ENCODE data around the gene RPL39L.
"Not testable (repeated sequence)": the region's sequence is repeated elsewhere in the genome, so short reads cannot be mapped to it uniquely, and the experiment has no call there.

Gene RPL39L

DNA sequence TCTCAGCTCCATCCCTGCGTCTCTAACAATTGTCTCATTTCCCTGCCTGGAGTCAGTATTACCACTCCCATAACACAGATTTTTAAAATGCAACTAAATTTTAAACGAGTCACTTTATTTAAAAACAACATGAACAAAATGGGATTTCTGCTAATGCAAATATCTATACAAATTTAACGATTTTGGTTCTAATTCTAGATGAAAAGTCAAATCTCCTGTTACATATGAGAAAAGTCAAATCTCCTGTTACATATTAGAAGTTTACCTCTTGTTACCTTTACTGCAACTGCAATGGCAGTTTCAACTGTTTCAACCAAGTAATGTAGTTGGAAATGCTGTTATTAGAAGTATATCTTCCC is 578 bp upstream of the RPL39L start:
- no peak for DNase-seq (ENCODE audit: low spot score)
- FAIRE-seq = no peak

DNA sequence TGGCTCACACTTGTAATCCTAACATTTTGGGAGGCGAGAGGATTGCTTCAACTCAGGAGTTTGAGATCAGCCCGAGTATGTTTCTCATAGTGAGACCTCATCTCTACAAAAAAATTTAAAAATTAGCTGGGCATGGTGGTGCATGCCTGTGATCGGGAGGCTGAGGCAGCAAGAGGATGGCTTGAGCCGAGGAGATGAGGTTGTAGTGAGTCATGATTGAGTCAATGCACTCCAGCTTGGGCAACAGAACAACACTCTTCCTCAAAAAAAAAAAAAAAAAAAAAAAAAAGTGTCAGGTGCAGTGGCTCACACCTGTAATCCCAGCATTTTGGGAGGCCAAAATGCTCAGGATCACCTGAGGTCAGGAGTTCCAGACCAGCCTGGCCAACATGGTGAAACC is 2.4 kb downstream of the RPL39L start:
- no peak for DNase-seq (ENCODE audit: low spot score)
- no peak for FAIRE-seq

DNA sequence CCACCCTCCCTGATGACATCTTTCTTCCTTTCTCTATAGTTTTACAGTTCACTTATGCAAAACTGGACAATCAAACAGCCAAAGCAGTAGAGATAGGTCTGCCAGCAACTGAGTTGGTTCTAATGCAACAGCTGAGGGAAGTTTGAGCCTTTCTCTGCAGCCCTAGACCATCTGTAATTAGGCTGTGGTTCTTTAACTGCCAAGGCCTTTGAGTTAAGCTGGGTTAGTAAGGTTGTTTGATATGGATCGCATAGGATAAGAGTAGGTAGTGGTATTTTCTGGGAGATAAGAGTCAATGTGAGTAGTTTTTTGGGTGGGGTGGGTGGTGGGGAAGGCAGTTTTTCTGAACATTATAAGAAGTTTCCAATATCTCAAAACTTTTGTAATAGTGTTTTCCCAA is 3.0 kb downstream of the RPL39L start:
- no peak for FAIRE-seq
- no peak for DNase-seq (ENCODE audit: low spot score)

DNA sequence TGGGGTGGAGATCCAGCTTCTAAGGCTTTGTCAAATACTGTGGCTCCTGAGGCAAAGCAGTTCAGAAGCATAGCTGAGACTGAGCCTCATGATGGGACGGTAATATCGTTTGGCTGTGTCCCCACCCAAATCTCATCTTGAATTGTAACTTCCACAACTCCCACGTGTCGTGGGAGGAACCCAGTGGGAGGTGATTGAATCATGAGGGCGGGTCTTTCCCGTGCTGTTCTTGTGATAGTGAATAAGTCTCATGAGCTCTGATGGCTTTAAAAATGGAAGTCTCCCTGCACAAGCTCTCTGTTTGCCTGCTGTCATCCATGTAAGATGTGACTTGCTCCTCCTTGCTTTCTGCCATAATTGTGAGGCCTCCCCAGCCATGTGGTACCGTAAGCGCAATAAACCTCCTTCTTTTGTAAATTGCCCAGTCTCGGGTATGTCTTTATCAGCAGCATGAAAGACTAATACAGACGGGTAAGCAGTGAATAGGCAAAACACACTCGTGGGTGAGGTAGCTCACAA is 4.1 kb downstream of the RPL39L start:
- DNase-seq (ENCODE audit: low spot score); FAIRE-seq: not testable (repeated sequence)

DNA sequence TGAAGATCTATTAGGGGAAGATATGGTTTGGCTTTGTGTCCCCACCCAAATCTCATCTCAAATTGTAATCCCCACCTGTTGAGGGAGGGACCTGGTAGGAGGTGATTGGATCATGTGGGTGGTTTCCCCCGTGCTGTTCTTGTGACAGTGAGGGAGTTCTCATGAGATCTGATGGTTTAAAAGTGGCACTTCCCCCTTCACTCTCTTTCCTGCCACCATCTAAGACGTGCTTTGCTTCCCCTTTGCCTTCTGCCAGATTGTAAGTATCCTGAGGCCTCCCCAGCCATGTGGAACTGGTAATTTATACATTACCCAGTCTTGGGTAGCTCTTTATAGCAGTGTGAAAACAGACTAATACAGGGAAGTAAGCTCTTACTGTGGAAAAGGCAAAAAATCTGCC is 6.1 kb downstream of the RPL39L start:
- not testable (repeated sequence) for FAIRE-seq

DNA sequence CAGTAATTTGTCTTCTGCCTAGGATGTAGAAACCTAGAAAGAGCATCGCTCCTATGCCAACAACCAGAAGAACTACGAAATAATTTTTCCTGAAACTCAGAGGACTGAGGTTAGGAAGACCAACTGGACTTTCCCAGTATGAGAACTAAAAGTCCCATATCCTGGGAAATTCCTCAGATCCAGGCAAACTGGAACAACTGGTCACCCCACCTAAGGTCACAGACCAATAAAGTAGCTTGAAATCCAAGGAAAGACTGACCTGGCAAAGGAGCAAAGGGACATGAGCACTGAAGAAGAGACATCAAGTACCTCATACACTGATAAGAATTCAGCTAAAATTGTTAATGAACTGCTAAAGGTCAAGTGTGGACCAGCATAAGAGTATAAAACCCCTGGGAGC is 6.6 kb downstream of the RPL39L start:
- FAIRE-seq = no peak
- DNase-seq (ENCODE audit: low spot score) = no peak

More for the DNA sequence above, 6.1 kb downstream of the RPL39L start:
- DNase-seq (ENCODE audit: low spot score) = not testable (repeated sequence)

DNA sequence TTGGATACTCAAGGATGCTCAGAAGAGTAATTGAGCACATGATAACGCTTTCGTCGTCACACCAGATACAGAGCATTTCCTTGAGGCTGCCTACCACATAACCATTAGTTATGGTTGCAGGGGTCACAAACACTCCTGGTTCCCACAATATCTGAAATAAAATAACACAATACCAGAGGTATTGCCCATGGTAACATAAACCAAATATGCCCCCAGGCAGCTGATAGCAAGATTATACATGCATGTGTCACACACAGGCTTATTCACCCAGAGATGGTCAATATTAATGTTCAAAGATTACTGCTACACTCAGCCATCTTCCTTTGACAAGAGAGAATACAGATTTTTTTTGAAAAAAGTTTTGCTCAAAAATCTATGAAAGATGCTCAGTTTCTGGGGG is 7.3 kb downstream of the RPL39L start:
- DNase-seq (ENCODE audit: low spot score) = no peak

DNA sequence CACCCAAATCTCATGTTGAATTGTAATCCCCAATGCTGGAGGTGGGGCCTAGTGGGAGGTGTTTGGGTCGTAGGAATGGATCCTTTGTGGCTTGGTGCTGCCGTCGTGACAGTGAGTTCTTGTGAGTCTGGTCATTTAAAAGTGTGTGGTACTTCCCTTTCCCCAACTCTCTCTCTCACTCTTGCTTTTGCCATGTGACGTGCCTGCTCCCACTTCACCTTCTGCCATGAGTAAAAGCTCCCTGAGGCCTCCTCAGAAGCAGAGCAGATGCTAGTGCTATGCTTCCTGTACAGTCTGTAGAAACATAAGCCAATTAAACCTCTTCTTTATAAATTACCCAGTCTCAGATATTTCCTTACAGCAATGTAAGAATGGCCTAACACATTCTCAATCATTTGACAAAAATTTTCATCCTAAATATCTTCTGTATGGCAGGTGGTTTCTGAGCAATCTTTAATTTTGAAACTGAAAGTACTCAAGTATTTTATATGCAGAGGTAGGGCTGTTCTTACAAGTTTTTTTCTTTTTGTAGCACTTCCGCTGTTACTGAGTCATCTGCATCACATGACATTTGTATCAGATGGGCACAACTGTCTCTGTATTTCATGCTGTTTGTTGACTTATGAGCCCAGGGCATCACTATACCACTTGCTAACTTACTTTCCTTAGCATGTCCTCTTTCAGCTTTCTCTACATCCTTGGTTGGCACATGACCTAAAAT is 8.8 kb downstream of the RPL39L start:
- DNase-seq (ENCODE audit: low spot score) (no peak), FAIRE-seq (no peak)

More for the DNA sequence above, 7.3 kb downstream of the RPL39L start:
- no peak for FAIRE-seq

DNA sequence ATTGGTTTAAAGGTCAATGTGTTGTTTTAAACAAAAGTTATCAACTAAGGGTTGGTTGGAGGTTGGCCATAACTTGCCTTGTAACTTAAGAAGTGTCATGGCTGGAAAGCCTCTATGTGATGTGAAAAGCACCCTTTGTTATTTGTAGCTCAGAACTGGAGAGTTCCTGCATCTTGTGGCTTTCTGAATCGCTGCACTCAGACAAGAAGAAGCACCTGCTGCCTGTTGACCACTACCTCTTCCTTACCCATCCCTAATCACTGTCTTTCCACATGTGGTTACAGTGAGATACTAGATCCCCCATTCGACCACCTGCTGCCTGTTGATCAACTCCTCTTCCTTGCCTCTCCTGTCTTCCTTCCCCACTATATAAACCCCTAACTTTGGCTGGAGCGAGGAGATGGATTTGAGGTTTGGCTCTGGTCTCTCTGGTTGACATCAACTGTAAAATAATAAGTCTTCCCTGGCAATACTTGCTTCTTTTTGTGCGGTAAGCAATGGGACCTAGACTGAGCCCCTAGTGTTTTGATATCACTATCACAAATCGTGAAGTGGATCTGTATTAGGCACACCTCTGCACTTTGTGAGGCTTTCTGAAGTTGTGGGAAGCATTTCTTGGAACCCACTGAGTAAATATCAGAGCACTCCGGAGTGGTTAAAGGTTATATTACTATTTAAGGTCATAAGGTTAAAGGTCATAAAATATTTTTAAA is 13.8 kb downstream of the RPL39L start:
- FAIRE-seq (no peak), DNase-seq (ENCODE audit: low spot score) (no peak)

DNA sequence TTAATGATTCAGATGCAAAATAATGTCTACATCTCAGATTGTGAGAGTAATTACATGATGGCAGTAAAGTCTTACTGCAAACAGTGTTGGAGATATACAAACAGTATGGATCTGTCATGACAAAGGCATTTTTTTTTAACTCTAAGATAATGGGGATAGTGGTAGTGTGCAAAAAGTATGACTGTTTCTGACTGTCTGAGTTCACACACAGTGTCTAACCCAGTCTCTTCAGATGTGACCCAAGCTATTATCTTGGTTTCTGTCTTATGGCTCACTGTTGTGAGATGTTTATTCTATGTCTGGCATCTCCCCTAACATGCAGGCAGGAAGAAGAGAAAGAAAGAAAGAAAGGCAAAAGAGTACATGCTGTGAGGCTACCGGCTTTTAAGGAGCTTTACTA is 17.0 kb downstream of the RPL39L start:
- no peak for FAIRE-seq
- DNase-seq (ENCODE audit: low spot score) = no peak

DNA sequence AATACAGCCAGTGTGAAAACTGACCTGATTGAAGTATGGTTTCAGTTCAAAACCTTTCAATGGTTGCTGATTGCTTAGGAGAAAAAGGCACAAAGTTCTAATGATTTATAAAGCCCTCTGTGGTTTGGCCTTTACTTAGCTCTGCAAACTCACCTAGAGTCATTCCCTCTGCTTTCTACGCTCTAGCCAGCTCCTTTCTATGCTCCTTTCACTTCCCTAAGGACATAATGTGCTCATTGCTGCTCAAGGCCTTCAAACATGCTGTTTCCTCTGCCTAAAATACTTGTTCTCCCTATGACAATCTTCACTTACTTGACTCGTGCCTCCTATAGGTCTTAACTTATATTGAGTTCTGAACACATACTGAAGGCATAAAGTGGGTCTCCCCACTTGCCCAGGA is 19.0 kb downstream of the RPL39L start:
- no peak for DNase-seq (ENCODE audit: low spot score)
- FAIRE-seq = no peak

DNA sequence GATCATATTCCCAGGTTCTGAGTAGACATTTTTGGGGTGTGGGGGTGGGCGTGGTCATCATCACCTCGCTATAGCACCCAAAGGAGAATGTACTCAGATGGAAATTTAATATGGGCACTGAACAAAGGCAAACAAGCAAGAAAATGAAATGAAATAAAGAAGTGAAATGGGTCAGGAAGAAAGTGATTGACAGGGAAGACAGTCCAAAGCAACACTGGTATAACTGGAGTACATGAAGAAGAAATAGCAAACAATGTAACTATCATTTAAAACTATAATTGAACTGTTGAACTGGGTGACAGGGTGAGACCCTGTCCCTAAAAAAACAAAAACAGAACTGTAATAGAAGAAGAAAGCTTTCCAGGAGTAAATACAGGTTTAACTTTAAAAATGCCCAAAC is 24.8 kb downstream of the RPL39L start:
- FAIRE-seq (no peak), DNase-seq (ENCODE audit: low spot score) (no peak)

DNA sequence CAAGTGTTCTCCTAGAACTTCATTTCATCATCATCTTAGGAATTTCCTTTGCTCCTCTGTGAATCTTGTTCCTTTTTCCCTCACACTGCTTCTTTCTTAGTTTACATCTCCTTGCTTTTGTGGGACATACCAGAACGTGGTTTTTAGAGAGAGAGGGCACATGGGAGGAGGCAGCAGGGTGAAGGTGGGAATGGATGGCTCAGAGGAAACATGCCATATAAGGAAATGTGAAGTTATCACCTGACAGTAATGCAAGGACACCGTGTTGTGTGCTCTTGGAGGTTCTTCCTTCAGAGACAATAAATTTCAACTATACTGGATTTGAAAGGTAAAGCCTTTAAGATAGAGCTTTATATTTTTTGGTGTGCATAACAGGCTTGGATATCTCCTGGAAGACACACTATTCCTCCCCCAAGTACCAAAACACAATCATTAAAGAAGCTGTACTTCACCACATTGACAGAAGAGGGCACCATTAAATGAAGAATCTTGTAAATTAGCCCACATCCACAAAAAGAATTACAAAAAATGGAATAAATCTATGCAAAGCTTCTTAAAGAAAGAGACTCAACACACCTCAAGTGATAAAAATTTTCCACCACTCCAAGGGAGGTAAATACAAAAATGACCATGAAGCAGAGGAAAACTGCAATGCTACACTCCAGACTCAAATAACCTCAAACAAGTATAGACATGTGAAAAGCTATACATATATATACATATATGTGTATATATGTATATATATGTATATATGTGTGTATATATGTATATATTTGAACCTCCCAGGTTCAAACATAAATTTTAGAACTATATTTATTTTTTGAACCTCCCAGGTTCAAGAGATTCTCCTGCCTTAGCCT is 26.1 kb downstream of the RPL39L start:
- DNase-seq (ENCODE audit: low spot score) (no peak), FAIRE-seq (peak; percentile 35)

DNA sequence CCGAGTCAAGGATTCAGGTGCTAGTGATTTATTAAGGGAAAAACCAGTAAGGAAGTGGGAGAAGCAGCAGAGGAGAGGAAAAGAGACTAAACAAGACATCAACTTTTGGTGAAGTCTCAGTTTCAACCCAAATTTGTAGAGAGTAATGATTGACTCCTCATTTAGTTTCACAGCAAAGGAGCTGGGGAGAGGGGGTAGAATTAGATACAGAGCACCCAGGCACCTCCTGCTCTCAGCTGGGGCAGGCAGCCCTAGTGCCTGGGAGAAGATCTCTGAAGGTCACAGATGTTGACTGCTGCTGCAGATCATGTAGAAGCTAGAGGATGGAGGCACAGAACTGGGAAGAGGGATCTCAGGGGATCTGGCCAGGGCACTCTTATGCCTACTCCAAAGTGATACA is 29.1 kb downstream of the RPL39L start:
- DNase-seq (ENCODE audit: low spot score) (no peak), FAIRE-seq (no peak)

DNA sequence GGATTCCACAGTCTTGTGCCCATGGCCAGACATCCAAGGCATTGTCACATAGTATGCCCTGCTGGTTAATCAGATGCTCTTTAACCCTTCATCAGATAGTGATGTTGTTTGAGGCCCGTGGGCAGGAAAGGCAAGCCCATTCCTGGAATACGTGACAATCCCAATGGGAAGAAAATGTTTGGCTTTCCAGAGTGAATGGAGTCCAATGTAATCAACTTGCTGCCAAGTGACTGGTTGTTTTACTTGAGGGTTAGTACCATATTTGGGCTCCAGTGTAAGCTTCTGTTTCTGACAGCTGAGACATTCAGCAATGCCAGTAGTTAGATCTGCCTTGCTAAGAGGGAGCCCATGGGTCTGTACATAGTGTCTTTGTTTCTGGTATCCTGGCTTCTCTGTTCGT is 31.3 kb downstream of the RPL39L start:
- no peak for FAIRE-seq
- no peak for DNase-seq (ENCODE audit: low spot score)

DNA sequence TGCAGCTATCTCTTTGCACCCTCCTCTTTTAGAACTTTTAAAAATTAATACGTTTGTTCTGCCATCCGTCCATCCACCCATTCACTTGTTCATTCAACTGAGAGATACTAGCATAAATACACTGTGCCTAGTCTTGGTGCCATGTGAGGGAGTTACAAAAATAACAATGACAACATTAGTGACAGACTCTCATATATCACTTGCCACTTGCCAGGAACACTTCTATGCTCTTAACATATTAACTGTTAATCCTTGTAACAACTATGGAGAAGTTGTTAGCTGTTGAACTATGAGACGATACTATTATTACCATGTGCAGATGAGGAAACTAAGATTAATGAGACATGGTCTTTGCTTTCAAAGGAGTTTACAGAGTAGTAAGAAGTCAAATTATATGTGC is 33.6 kb downstream of the RPL39L start:
- FAIRE-seq (no peak), DNase-seq (ENCODE audit: low spot score) (no peak)

DNA sequence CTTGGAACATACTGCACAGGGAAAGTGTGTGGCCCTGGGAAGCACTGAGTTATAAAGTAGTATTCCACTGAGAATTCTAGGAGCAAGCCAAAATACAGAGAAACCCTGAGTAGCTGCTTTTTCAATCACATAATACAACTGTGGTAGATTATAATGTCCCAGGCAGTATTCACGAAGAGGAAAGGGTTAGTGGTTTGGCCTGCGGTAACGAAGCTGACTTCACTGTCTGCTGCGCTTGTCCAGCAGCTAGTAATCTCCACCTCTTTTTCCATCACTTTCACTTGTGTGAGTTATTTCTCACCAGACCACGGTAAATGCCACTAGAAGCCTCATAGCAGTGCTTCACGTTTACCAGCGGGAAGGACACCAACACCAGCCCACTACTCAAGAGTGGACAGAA is 34.4 kb downstream of the RPL39L start:
- FAIRE-seq (no peak), DNase-seq (ENCODE audit: low spot score) (no peak)

DNA sequence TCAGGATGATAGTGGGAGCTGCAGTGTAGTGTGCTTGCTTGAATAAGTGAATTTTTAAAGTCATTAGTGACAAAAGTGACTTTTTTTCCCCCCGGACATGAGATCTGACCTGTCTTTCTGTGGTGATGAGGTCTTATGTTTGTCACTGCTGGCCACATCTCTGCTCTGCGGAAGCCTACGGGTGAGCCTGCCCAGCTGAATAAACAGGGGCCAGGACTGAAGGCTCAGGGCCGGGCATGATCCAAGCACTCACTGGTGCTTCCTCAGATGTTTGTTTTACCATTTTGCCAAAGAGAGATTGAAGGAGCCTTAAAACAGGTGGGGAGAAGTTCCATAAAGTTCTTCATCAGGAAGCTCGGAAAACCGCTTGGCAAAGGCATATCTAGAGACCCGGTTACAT is 35.0 kb downstream of the RPL39L start:
- DNase-seq (ENCODE audit: low spot score) (no peak), FAIRE-seq (no peak)

DNA sequence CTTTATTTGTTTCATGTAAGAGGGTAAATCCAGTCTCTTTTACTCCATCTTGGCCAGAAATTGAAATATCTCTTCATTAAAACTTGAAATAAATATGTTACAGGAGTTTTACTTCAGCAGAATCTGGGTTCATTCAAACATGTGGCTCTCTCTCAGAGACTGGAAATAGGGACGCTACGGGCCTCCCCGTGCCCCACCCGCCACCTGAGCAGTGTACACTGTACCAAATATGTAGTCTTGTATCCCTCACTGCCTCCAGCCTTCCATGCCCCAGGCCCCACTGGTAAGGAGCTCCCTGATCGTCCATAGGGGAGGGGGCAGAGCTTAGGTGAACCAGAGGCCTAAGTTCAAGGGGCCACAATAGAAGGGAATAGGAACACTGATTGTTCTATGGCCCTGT is 36.0 kb downstream of the RPL39L start:
- FAIRE-seq (no peak), DNase-seq (ENCODE audit: low spot score) (no peak)

DNA sequence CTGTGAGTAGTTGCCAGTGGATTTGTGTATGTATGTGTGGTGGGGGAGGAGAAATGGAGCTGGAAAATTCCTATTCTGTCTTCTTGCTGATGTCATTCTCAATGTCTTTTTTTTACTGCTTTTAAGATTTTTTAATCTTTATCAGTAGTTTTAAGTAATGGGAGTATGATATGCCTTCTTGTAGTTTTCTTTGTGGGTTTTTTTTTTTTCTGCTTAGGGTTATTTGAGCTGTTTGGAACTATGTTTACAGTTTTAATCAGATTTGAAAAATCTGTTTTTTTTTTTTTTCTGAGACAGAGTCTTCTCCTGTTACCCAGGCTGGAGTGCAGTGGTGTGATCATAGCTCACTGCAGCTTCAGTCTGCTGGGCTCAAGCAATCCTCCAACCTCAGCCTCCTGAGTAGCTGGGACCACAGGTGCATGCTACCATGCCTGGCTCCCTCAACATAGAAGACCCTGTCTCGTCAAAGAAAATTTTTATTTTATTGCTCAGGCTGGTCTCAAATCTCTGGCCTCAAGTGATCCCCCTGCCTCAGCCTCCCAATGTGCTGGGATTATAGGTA is 37.1 kb downstream of the RPL39L start:
- DNase-seq (ENCODE audit: low spot score) = no peak

DNA sequence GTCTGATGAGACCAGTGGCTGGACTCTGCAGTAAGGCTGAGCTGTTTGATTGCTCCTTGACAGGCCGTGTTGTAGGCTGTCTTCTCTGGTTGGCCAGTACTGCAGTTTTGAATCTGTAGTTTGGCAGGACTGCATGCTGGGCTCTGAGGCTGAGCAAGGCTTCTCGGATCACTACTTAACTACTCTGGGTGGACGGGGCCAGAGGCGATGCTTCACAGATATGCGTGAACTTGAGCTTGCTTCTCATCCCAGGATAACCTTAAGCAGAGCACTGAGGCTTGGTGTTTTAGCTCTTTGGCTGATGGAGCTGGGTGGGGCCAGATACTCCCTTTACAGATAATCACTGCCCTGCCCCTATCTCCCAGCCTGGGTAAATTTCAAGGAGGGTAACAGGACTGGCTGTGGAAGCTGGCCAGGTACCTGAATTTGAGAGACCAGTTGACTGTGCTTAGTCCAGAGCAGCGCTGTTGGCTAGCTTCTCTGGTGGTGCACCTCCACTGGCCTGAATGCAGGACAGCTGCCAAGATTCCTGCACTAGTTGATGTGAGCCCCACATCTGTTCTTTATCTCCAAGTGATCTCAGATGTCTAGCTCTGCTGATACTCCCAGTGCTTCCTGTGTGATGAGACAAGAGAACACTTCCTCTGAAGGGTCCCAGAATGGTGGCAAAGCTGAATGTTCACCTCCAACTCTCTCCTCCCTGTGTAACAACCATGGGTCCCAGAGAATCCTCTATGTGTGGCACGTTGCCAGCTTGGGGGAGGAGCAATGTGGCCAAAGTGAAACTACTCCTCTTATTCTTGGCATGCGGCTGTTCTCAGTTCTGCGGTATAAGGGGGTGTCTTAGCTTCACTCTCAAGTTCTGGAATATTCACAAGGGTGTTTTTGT is 37.9 kb downstream of the RPL39L start:
- FAIRE-seq = no peak
- no peak for DNase-seq (ENCODE audit: low spot score)

More for the DNA sequence above, 37.1 kb downstream of the RPL39L start:
- no peak for FAIRE-seq

Measured in RCC 7860 (cell line).